ACHN (cell line): ENCODE measurements around the gene AUTS2.
"Not testable (repeated sequence)": the region's sequence is repeated elsewhere in the genome, so short reads cannot be mapped to it uniquely, and the experiment has no call there.

ENCODE experiments used
- DNase-seq: peaks from one replicate; pipeline ENCODE4 v3.0.0-alpha.2; 2015
- in situ Hi-C: cut with HindIII; loops from 2 replicates; pipeline ENCODE4 v1.10.0; 2017; ENCODE audit warnings: low sequenced_read_pairs, low pct_ligation_motif_present, low pct_unique_long_range_greater_than_20kb

Gene AUTS2

DNA sequence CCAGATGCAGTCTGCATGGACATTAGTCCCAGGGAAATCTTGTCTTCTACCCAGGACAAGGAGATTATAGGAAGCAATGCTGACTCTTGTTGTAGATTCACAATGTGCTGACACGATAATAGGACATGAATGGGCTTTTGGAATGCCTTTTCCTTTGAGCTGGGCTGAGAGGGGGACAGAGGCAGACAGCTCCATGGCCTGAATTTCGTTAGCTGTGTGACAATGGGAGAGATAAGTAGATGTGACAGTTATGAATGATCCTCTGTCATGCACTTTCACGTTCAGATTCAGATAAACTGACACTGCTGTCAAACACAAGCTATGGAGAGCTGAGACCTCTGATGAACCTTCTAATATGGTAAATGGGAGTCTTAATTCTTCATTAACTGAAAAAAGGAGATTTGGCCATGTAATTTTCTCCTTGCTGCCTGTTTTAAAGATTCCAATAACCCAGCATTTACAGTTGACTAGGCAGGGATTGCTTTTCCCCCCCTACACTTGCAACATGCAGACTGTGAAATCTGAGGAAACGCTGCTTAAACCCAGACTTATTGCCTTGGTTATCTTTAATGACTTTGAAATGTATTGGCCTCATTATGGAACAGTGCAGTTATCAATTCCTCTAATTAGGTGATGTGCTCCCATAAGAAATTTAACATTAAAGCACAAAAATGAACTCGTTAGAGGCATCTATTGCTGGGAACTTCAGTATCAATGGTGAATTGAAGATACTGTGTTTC lies 669.3 kb downstream of the AUTS2 start:
- in situ Hi-C loops, result no loop called here
- no peak for DNase-seq

DNA sequence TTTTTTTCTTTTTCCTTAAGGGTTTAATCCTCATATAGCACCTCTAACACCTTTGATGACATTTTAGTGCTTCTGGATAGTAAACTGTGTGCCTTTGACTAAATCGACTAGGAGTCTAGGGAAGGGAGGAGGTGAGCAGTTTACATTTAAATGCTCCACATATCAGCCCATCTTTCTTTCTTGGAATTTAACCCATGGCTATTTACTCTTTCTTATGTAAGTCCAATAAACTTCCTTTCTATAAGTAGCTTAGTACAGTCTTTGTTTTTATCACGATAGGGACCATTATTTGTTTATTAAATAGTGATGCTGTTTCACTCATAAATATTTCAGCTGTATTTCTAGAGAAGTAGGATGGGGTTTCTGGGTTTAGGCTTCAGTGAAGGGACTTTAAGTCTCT lies 669.9 kb downstream of the AUTS2 start:
- in situ Hi-C loops, result no loop called here
- DNase-seq, result no peak

DNA sequence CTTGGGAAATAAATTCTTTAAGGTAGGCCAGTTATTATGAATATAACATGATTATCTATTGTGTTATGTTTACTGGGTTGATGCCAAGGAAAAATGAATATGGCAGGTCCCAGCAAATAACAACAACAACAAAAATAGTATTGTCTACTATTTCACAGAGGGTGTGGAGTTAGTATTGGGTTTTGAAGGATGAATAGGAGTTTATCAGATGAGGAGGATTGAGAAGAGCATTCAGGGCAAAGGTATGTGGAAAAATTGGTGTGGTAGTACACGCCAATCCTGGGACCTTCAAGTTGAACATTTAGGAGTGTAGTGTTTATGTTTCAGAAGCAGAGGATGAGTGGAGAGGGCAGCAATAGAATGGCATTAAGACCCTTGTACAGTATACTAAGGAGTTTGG lies 671.9 kb downstream of the AUTS2 start:
- DNase-seq, result no peak
- in situ Hi-C loops, result no loop called here

DNA sequence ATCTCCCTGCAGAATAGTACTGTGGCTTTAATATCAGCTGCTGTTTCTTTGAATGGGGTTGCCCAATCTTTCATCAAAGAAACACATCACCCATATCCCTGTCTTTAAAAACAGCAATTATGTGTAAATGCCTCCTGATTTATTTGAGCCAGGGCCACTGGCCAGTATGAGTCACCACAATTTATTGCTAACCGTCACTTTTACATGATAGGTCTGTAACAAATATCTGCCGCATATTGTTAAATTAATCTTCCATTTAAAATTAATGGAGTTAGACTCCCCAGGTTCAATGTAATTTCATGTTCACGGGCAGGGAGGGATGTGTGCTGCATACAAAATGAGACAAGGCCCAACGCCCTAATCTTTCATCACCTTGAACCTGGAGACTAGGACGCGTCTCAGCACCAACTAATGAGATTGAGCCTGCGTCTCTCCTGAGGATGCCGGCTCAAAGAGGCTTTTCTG lies 673.4 kb downstream of the AUTS2 start:
- in situ Hi-C loops, result no loop called here
- DNase-seq, result no peak

DNA sequence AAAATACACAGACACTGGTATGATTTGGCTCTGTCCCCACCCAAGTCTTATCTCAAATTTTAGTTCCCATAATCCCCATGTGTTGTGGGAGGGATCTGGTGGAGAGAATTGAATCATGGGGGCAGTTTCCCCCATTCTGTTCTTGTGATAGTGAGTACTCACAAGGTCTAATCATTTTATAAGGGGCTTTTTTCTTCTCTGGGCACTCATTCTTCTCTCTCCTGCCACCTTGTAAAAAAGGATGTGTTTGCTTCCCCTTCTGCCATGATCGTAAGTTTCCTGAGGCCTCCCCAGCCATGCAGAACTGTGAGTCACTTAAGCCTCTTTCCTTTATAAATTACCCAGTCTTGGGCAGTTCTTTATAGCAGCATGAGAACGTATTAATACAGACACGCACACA lies 677.3 kb downstream of the AUTS2 start:
- DNase-seq, in situ Hi-C loops: not testable (repeated sequence)

DNA sequence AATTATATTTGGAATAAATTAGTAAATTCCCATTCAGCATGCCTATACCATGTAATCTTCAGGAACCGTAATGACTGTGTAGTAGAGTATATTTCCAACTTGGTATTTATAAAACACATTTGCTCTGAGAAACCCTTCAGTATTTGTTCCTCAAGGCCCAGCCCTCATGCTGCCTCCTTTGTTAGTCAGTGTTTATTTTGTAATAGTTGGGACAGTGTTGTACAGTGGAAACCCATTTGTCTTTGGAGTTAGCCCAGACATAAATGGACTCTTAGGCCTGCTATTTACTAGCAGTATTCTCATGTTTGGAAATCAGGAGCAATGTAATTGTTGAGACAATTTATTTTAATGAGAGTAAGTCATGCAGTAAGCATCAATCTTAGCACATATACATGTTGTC lies 686.9 kb downstream of the AUTS2 start:
- in situ Hi-C loops, result no loop called here
- no peak for DNase-seq

DNA sequence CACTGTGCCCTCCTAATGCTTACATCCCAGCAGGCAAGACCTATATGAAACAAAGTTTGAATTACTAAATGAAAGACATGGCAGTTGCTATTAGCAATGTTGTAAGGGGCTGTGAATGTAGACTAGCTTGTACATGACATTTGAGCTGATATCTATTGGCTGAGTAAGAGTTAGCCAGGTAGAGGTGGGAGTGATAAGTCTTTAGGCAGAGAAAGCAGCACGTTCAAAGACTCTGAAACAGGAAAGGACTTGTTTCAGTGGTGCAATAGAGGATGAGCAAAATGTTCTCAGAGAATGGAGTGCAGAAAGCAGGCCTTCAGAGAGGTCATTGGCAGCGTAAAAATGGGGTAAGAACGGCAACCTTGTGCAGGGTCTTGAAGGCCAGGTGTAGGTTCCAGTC lies 687.6 kb downstream of the AUTS2 start:
- in situ Hi-C loops, result no loop called here

DNA sequence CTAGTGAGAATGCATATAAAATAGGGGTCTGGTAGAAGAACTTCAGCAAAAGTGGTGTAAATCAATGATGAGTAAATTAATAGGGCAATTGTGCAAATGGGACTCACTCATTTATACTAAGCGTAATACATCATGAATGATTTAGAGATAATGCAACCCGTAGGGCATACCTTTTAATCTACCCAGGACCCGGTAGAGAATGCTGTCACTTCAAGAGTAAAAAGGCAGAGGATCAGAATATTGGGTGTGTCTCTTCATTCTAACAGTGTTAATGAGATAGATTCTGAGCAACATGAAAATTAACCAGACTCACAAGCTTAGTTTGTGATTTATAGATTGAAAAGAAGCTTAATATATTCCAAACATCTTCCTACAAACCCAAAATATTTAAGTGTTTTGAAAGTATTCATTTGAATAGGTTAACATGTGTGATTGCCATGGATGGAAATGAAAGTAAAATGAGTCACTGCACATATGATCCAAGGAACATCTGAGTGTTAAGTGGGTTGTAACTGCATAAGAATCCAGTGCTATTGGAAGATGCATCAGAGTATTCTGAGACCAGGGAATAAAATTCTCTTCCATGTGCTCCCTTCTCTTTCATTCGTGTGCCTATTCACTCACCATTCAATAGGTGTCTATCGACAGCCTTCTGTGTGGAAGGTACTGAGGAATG lies 690.6 kb downstream of the AUTS2 start:
- DNase-seq, result no peak
- in situ Hi-C loops, result no loop called here

More for the DNA sequence above, 687.6 kb downstream of the AUTS2 start:
- DNase-seq, result no peak

DNA sequence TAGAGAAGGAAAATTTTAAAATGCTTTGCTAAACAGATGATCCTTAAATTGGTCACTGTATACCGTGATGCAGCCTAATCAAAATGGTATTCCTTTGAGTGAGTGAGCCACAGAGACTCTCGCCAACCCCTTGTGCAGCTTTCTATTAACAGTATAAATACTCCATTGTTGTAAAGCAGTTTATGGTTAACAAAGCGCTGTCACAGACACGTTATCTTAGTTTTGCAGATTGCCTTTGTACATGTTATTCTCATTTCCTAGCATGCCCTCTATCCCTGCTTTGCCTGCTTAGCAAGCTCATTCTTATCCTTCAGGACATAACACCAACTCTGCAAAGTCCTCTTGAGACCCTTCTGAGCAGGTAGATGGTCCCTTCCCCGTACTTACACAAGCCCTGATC lies 694.4 kb downstream of the AUTS2 start:
- in situ Hi-C loops, result no loop called here
- DNase-seq, result no peak

DNA sequence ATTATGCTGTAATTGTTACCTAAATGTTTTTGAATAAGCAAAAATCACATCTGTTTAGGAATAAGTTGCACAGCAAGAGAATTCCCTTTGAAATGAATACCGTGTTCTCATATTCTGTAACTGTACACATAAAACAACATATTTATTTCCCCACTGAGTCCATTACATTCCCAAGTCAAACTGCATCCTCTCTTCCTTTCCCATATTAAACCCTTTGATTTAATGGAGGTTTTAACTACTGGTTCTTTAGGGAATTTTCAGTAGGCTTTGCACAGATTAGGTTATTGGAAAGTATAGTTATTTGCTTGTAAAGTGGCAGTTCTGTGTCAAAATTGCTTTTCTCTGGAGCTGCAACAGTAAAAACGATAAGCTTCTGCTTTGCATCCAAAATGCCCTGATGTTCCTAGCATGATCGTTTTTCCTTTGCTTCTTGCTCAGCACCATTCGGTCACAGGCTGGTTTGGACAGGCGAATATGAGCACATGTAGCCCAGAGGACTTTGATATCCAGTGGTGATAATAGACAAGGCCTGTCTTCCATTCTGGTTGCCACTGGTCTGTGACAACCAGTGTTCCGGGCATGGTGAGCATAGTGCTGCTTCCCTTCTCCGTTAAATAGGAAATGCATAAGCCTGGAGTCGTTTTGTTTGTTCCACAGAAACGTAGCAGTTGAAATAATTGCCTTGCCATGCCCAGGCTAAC lies 696.1 kb downstream of the AUTS2 start:
- DNase-seq, result no peak
- in situ Hi-C loops, result no loop called here

DNA sequence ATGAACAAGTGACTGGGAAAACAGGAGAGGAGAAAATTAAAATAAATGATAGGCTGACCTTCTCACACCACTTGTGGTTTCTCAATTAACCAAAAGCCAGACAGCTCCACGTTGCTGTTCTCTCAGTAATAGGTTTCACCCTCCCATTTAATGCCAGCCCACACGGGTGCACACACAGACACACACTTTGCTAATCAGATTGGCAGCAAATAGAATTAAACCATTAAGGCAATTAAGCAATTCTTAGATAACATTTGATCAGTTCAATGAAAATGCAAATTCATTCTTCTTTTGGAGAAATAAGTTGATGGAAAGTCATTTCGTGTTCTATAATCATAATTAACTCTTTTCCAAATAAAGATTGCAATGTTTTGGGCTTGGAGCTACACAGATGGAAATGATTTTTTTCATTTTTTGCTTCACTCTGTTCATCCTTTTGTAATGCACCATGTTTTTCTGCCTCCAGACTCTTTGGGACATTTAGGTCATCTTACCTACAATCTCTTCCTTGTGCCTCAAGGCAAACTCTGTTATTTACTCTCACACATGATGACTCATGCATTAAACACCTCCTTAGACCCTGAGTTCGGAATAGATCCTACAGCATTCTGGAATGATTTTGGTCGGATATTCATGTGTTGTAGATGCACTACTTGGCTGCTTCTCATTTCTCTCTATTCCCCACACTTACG lies 700.7 kb downstream of the AUTS2 start:
- no peak for DNase-seq
- in situ Hi-C loops, result no loop called here

DNA sequence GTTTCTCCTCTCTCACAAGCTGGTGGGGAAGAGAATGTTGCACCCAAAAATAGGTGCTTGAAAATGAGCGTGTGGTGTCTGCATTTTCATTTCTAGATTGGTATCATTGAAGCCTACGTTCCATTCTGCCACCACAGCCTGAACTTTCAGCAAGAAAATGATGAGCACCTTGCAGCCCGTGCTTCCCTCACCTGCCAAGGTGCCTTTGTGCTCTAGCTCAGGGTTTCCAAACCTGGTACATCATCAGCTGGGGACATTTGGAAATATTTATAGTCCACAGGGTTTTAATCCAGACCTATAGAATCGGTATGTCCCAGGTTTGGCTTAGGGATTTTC lies 701.2 kb downstream of the AUTS2 start:
- DNase-seq, result no peak
- in situ Hi-C loops, result no loop called here

DNA sequence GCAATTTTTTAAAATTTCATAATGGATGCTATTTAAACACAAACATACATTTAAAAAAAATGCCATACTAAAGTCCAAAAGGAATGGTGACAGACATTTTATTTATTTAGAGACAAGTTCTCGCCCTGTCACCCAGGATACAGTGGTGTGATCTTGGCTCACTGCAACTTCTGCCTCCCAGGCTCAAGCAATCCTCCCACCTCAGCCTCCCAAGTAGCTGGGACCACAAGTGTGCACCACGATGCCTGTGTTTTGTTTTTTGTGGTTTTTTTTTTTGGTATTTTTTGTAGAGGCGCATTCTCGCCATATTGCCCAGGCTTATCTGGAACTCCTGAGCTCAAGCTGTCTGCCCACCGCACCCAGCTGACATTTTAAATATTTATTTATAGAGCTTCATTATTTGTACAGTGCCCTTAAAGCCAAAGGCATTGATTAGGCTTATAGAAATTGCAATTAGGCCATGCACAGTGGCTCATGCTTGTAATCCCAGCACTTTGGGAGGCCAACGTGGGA lies 703.5 kb downstream of the AUTS2 start:
- no peak for DNase-seq
- in situ Hi-C loops, result no loop called here

DNA sequence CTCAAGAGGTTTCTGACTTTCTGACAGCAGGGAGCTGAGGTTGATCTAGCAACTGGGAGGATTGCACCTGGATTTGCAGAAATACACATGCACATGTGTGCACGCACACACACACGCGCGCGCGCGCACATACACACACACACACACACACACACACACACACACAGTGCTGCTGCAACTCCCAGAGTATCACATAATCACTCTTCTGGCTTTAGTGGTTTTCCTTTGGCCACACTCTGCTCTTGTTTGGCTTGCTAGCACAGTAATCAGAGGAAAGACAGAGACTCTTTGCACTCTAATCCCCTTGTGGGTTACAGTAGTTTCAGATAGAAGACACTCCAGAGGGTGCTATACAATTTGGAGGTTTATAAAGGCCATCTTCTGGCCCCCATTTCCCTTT lies 705.0 kb downstream of the AUTS2 start:
- in situ Hi-C loops, result no loop called here

DNA sequence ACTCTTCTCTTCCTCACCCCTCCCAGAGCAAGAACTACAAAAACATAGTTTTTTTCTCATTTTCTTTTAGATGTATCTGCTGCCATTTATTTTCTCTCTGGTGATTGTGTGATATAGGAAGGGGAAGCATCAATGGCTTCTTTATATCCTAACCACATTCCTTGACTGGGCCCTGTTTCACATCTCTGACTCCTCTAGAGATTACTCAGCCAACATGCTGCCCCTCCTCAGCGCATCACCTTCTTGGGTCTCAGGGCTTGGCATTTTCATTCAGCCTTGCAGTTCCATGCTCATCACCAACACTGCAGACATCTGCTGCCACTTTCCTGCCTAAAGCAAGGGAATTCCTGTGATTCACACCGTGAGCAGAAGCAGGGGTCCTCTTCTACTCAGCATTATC lies 705.5 kb downstream of the AUTS2 start:
- in situ Hi-C loops, result no loop called here
- DNase-seq, result no peak

More for the DNA sequence above, 705.0 kb downstream of the AUTS2 start:
- no peak for DNase-seq

DNA sequence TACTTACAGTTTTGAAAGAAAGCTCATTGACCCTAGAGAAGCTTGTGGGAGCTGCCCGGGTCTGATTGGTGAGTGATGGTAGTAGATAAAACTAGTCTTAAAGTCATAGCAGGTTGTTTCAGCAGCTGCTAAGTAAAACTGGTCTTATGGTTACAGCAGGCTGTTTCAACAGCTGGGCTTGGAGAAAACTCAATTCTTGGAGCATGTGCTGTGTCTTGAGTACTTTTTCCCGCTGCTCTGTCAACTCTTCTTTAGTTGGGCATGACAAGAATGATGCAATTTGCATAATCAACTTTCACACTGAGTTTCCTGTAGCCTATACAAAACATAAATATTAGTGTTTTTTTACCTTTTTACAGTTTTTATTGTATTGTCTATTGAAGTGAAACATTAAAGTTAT lies 707.9 kb downstream of the AUTS2 start:
- DNase-seq, result no peak
- in situ Hi-C loops, result no loop called here

DNA sequence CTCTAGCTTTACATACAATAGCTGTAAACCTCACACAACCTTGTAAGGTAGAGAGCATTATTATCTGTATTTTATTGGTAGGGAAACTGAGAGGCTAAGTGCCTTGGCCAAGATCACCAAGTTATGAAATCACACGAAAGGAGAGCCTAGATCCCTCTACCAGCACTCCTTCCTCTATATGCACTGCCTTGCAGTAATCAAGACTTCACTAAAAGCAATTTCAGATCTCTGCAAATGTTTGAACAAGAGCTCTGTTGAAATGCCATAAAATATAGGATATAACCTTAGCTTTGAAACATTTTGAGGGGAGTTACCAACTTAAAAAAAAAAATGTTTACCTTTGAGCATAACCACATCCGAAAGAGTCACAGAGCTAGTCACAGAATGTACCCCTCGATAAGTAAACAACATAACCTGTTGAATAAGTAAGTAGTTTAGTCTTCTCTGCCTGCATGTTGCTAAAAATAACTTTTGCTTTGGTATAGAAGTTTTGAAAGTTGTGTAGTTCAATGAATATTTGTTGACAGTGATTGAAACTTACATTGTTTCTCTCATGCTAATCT lies 709.4 kb downstream of the AUTS2 start:
- DNase-seq, result no peak
- in situ Hi-C loops, result no loop called here

DNA sequence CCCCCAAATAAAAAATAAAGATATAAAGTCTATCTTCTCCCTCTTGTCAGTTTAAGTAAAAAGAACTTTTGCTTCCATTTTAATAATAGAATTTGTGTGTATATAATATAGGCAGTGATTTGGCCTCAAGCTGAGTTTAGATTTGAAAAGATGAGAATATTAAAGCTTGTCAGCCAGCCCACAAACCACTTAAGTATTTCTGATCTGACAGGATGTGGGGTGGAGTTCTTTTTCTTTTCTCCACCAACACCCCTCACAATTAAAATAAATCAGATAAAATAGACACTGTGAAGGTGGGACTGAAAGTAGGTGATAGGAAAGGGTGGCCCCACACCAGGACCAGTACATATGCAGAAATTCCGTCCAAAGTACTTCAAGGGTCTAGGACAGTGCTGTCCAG lies 714.1 kb downstream of the AUTS2 start:
- in situ Hi-C loops, result no loop called here
- no peak for DNase-seq

DNA sequence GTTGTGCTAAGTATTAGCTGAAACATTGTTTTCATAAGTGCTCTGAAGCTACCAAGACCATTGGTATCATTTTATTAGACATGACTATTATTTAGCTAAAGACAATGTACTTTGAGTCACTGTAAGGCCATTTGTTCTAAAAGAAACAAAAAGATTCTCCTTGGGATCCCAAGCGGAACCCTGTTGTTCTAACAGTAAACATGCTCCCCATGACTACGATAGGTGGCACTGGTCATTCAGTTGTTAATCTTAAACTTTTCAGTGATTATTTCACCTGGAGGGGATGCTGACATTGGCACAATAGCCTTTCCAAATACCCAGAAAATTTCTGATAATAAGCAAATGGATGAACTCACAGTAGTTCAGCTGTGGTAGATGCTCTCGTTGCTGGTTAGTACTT lies 715.0 kb downstream of the AUTS2 start:
- in situ Hi-C loops, result no loop called here
- no peak for DNase-seq
